ENCODE data around the gene FBRSL1. TPM values are rescaled to one million over a fixed set of nuclear protein-coding genes. Genes with fewer than 3 reads are reported as not detected.

FBRSL1 gene
- polyA plus RNA-seq, 1 of the 3 experiments (the other 2 are of a cell fraction) = 5.5 TPM

DNA sequence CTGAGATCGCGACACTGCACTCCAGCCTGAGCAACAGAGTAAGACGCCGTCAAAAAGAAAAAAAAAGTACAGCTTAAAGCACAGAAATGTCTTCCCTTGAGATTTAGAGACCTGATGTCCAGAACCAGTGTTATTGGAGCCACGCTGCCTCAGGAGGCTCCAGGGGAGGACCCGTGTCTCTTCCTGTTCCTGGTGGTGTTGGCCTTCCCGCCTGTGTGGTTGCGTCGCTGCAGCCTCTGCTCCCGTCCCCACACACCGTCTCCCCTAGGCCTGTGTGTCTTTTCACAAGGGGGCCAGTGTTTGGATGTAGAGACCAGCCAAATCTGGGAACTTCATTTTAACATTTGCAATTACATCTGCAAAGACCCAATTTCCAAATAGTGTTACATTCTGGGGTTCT lies 8.6 kb upstream of the FBRSL1 start:
- H3K4me1 ChIP-seq (ENCODE audit: control insufficient read depth in 1 of 2, insufficient read depth in 2 of 2, low read depth in 1 of 2, low read length in 1 of 2) = no peaks in the 10 kb centered on the region
- no peak overlapping the region for H3K4me2 ChIP-seq
- POLR2A ChIA-PET = no interaction called here
- 78% methylated on average over 11 of the region's 11 CpGs for WGBS (ENCODE audit: low lambda C conversion rate)
- TF ChIP-seq MEF2A (IDR thresholded peaks at IDR 0.05; ENCODE audit: borderline replicate concordance, low read depth) = no peak
- TF ChIP-seq, protein P1, sequence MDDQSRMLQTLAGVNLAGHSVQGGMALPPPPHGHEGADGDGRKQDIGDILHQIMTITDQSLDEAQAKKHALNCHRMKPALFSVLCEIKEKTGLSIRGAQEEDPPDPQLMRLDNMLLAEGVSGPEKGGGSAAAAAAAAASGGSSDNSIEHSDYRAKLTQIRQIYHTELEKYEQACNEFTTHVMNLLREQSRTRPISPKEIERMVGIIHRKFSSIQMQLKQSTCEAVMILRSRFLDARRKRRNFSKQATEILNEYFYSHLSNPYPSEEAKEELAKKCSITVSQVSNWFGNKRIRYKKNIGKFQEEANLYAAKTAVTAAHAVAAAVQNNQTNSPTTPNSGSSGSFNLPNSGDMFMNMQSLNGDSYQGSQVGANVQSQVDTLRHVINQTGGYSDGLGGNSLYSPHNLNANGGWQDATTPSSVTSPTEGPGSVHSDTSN (IDR thresholded peaks at IDR 0.05) = no peak
- no peak for TF ChIP-seq NRF1 (IDR thresholded peaks at IDR 0.05; ENCODE audit: low read depth, low read length)
- TF ChIP-seq JUND (IDR thresholded peaks at IDR 0.05) = no peak
- TF ChIP-seq GABPA (IDR thresholded peaks at IDR 0.05; ENCODE audit: low read depth) = no peak
- TF ChIP-seq GATA2 (CRISPR knock-in tag; IDR thresholded peaks at IDR 0.05) = no peak
- TF ChIP-seq TEAD4 (IDR thresholded peaks at IDR 0.05; ENCODE audit: borderline replicate concordance, insufficient read depth) = no peak
- TF ChIP-seq ELF1 (IDR thresholded peaks at IDR 0.05) = no peak
- TF ChIP-seq FOXJ3 (CRISPR knock-in tag; IDR thresholded peaks at IDR 0.05) = no peak
- no peaks in the 10 kb centered on the region for H3K9me3 ChIP-seq
- DNase-seq = no peak
- H3K36me3 ChIP-seq (replicated peaks in 1 of 2; ENCODE audit: control insufficient read depth in 1 of 2, insufficient read depth in 2 of 2, low read length in 1 of 2) = no peaks in the 10 kb centered on the region
- no peaks in the 10 kb centered on the region for H3K9me2 ChIP-seq
- H3K79me2 ChIP-seq (ENCODE audit: insufficient read depth) = no peaks in the 10 kb centered on the region
- H3K27me3 ChIP-seq (ENCODE audit: insufficient read depth) = peaks cover 7% of the 10 kb centered on the region; the same call in 1 of the 2 replicates
- H2AFZ ChIP-seq (ENCODE audit: low read depth) = no peak overlapping the region
- CTCF ChIA-PET = interaction anchor here (1.3 kb wide), 1 partner anchor 42 kb away, joined by 4 read pairs; no protein-coding TSS in a partner anchor
- H4K20me1 ChIP-seq (ENCODE audit: insufficient read depth) = no peaks in the 10 kb centered on the region
- H3F3A ChIP-seq (replicated peaks; ENCODE audit: insufficient read depth) = no peaks in the 10 kb centered on the region
- H3K9ac ChIP-seq = no peak overlapping the region
- no peak overlapping the region for H3K4me3 ChIP-seq (ENCODE audit: low read depth in 2 of 2, low read length in 1 of 2)
- H3K27ac ChIP-seq (ENCODE audit: low read depth in 2 of 2, low read length in 1 of 2) = no peak overlapping the region

DNA sequence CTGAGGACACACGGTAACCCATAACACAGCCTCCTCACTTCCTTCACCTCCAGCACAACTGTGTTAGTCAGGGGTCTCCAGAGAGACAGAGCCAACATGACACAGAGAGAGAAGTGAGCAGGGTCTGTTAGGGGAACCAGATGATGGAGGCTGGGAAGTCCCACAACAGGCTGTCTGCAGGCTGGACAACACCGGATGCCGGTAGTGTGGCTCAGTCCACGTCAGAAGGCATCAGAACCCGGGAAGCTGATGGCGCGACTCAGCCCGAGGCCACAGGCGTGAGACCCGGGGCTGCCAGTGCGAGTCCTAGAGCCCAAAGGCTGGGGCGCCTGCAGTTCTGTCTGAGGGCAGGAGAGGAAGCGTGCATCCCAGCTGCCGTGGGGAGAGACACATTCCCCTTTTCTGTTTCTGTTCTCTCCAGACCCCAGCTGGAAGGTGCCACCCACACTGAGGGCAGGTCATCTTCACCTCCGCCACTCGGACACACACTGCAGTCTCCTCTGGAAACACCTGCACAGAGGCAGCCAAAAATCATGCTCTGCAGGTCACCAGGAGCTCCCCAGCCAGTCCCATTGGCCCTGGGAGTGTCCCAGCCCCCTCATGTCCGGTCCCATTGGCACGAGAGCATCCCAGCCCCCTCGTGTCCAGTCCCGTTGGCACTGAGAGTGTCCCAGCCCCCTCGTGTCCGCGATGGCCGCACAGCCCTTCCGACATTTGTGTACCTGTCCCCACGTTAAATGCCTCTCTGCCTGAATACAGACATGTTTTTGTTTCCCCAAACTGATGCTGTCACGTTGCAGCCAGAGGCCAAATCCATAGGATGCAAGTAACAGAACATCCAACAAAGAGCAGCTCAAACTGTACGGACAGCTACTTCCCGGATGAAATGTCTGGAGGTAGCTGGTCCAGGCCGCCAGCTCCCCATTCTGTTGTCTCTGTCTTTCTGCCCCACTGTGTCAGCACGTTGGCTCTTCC lies 7.9 kb upstream of the FBRSL1 start:
- no peak overlapping the region for H3K9ac ChIP-seq
- ChIA-PET POLR2A (no interaction called here), CTCF (interaction anchor here (1.6 kb wide), 1 partner anchor 328 kb away, joined by 3 read pairs; no protein-coding TSS in a partner anchor)
- H4K20me1 ChIP-seq (ENCODE audit: insufficient read depth) = no peaks in the 10 kb centered on the region
- H2AFZ ChIP-seq (ENCODE audit: low read depth) = no peak overlapping the region
- WGBS (ENCODE audit: low lambda C conversion rate) = 54% methylated on average over 19 of the region's 31 CpGs
- no peak overlapping the region for H3K27ac ChIP-seq (ENCODE audit: low read depth in 2 of 2, low read length in 1 of 2)
- H3K9me3 ChIP-seq = no peaks in the 10 kb centered on the region
- H3K36me3 ChIP-seq (replicated peaks in 1 of 2; ENCODE audit: control insufficient read depth in 1 of 2, insufficient read depth in 2 of 2, low read length in 1 of 2) = no peaks in the 10 kb centered on the region
- H3K4me2 ChIP-seq = no peak overlapping the region
- no peaks in the 10 kb centered on the region for H3F3A ChIP-seq (replicated peaks; ENCODE audit: insufficient read depth)
- DNase-seq = no peak
- H3K79me2 ChIP-seq (ENCODE audit: insufficient read depth) = no peaks in the 10 kb centered on the region
- peaks cover 7% of the 10 kb centered on the region; the same call in 1 of the 2 replicates for H3K27me3 ChIP-seq (ENCODE audit: insufficient read depth)
- no peaks in the 10 kb centered on the region for H3K9me2 ChIP-seq
- no peak overlapping the region for H3K4me3 ChIP-seq (ENCODE audit: low read depth in 2 of 2, low read length in 1 of 2)
- H3K4me1 ChIP-seq (ENCODE audit: control insufficient read depth in 1 of 2, insufficient read depth in 2 of 2, low read depth in 1 of 2, low read length in 1 of 2) = no peaks in the 10 kb centered on the region
- TF ChIP-seq, protein P2, sequence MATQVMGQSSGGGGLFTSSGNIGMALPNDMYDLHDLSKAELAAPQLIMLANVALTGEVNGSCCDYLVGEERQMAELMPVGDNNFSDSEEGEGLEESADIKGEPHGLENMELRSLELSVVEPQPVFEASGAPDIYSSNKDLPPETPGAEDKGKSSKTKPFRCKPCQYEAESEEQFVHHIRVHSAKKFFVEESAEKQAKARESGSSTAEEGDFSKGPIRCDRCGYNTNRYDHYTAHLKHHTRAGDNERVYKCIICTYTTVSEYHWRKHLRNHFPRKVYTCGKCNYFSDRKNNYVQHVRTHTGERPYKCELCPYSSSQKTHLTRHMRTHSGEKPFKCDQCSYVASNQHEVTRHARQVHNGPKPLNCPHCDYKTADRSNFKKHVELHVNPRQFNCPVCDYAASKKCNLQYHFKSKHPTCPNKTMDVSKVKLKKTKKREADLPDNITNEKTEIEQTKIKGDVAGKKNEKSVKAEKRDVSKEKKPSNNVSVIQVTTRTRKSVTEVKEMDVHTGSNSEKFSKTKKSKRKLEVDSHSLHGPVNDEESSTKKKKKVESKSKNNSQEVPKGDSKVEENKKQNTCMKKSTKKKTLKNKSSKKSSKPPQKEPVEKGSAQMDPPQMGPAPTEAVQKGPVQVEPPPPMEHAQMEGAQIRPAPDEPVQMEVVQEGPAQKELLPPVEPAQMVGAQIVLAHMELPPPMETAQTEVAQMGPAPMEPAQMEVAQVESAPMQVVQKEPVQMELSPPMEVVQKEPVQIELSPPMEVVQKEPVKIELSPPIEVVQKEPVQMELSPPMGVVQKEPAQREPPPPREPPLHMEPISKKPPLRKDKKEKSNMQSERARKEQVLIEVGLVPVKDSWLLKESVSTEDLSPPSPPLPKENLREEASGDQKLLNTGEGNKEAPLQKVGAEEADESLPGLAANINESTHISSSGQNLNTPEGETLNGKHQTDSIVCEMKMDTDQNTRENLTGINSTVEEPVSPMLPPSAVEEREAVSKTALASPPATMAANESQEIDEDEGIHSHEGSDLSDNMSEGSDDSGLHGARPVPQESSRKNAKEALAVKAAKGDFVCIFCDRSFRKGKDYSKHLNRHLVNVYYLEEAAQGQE (IDR thresholded peaks at IDR 0.05; ENCODE audit: low read depth, low read length) = no peak
- TF ChIP-seq, protein P3, sequence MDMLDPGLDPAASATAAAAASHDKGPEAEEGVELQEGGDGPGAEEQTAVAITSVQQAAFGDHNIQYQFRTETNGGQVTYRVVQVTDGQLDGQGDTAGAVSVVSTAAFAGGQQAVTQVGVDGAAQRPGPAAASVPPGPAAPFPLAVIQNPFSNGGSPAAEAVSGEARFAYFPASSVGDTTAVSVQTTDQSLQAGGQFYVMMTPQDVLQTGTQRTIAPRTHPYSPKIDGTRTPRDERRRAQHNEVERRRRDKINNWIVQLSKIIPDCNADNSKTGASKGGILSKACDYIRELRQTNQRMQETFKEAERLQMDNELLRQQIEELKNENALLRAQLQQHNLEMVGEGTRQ (IDR thresholded peaks at IDR 0.05; ENCODE audit: borderline replicate concordance, low read depth, low read length) = no peak
- TF ChIP-seq MEF2A (IDR thresholded peaks at IDR 0.05; ENCODE audit: borderline replicate concordance, low read depth) = no peak
- TF ChIP-seq RXRA (IDR thresholded peaks at IDR 0.05; ENCODE audit: borderline replicate concordance, low read depth) = no peak
- no peak for TF ChIP-seq SIN3A (IDR thresholded peaks at IDR 0.05; ENCODE audit: borderline replicate concordance, low read depth, low read length)
- TF ChIP-seq TAF1 (IDR thresholded peaks at IDR 0.05; ENCODE audit: borderline replicate concordance, low read depth, low read length) = no peak
- TF ChIP-seq, protein P4, sequence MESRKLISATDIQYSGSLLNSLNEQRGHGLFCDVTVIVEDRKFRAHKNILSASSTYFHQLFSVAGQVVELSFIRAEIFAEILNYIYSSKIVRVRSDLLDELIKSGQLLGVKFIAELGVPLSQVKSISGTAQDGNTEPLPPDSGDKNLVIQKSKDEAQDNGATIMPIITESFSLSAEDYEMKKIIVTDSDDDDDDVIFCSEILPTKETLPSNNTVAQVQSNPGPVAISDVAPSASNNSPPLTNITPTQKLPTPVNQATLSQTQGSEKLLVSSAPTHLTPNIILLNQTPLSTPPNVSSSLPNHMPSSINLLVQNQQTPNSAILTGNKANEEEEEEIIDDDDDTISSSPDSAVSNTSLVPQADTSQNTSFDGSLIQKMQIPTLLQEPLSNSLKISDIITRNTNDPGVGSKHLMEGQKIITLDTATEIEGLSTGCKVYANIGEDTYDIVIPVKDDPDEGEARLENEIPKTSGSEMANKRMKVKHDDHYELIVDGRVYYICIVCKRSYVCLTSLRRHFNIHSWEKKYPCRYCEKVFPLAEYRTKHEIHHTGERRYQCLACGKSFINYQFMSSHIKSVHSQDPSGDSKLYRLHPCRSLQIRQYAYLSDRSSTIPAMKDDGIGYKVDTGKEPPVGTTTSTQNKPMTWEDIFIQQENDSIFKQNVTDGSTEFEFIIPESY (IDR thresholded peaks at IDR 0.05; ENCODE audit: borderline replicate concordance, low read depth) = no peak
- TF ChIP-seq EP300 (IDR thresholded peaks at IDR 0.05; ENCODE audit: borderline replicate concordance in 1 of 2, low read depth in 1 of 2, low read length in 1 of 2) = no peak
- TF ChIP-seq, protein P5, sequence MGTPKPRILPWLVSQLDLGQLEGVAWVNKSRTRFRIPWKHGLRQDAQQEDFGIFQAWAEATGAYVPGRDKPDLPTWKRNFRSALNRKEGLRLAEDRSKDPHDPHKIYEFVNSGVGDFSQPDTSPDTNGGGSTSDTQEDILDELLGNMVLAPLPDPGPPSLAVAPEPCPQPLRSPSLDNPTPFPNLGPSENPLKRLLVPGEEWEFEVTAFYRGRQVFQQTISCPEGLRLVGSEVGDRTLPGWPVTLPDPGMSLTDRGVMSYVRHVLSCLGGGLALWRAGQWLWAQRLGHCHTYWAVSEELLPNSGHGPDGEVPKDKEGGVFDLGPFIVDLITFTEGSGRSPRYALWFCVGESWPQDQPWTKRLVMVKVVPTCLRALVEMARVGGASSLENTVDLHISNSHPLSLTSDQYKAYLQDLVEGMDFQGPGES (IDR thresholded peaks at IDR 0.05; ENCODE audit: low read depth, low read length) = no peak

All from SK-N-SH (cell line).